Measurements from ENCODE around the gene PARD3. TPM values are rescaled to one million over a fixed set of nuclear protein-coding genes. Genes with fewer than 3 reads are reported as not detected.

PARD3 gene
- total and polyA plus RNA-seq, 8 donors = 25.6 to 54.5 (median 47.8) TPM

GRCh38 chr10:34232481-34232880 lies 582.6 kb downstream of the PARD3 start:
- no peaks in the 10 kb centered on the region for H3K27me3 ChIP-seq
- H3K36me3 ChIP-seq = no peaks in the 10 kb centered on the region
- no peak overlapping the region for H3K4me3 ChIP-seq
- no peak overlapping the region for H3K27ac ChIP-seq
- no peak for DNase-seq
- no peaks in the 10 kb centered on the region for H3K4me1 ChIP-seq
- TF ChIP-seq CTCF (IDR thresholded peaks at IDR 0.05) = no peak
- no peak for ATAC-seq
- intact Hi-C loops (cut with DNase I) = no loop called here
- H3K9me3 ChIP-seq = no peaks in the 10 kb centered on the region

GRCh38 chr10:34231441-34232180 lies 583.5 kb downstream of the PARD3 start:
- Histone ChIP-seq H3K4me1 (no peaks in the 10 kb centered on the region), H3K4me3 (no peak overlapping the region), H3K9me3 (peaks cover 0 to 5% of the 10 kb centered on the region in 2 donors), H3K27ac (no peak overlapping the region), H3K27me3 (no peaks in the 10 kb centered on the region), H3K36me3 (no peaks in the 10 kb centered on the region)
- DNase-seq = no peak
- intact Hi-C loops (cut with DNase I) = no loop called here
- ATAC-seq = no peak
- no peak for TF ChIP-seq CTCF (IDR thresholded peaks at IDR 0.05)

GRCh38 chr10:34229917-34230316 lies 585.2 kb downstream of the PARD3 start:
- Histone ChIP-seq H3K27me3 (no peaks in the 10 kb centered on the region), H3K4me1 (no peaks in the 10 kb centered on the region), H3K9me3 (peaks cover 0 to 5% of the 10 kb centered on the region in 2 donors), H3K36me3 (no peaks in the 10 kb centered on the region), H3K4me3 (no peak overlapping the region), H3K27ac (no peak overlapping the region)
- DNase-seq = no peak
- intact Hi-C loops (cut with DNase I) = no loop called here
- ATAC-seq = no peak
- TF ChIP-seq CTCF (IDR thresholded peaks at IDR 0.05) = no peak

- no peak for ATAC-seq
- no peak for TF ChIP-seq CTCF (IDR thresholded peaks at IDR 0.05)
These were observed 587.0 kb downstream of the PARD3 start for GRCh38 chr10:34228066-34228465.

GRCh38 chr10:34224639-34225038 lies 590.5 kb downstream of the PARD3 start:
- TF ChIP-seq CTCF (IDR thresholded peaks at IDR 0.05) = no peak
- Histone ChIP-seq H3K4me1 (no peaks in the 10 kb centered on the region), H3K4me3 (no peak overlapping the region), H3K36me3 (no peaks in the 10 kb centered on the region), H3K9me3 (peaks cover 0 to 5% of the 10 kb centered on the region in 2 donors), H3K27me3 (no peaks in the 10 kb centered on the region), H3K27ac (no peak overlapping the region)
- no peak for ATAC-seq
- DNase-seq = no peak
- intact Hi-C loops (cut with DNase I) = no loop called here

More at GRCh38 chr10:34228066-34228465, 587.0 kb downstream of the PARD3 start:
- Histone ChIP-seq H3K4me1 (no peaks in the 10 kb centered on the region), H3K9me3 (peaks cover 0 to 5% of the 10 kb centered on the region in 2 donors), H3K27ac (no peak overlapping the region), H3K36me3 (no peaks in the 10 kb centered on the region), H3K4me3 (no peak overlapping the region), H3K27me3 (no peaks in the 10 kb centered on the region)
- DNase-seq = no peak
- intact Hi-C loops (cut with DNase I) = no loop called here
